ENCODE measurements around the gene AGAP1.

DNA sequence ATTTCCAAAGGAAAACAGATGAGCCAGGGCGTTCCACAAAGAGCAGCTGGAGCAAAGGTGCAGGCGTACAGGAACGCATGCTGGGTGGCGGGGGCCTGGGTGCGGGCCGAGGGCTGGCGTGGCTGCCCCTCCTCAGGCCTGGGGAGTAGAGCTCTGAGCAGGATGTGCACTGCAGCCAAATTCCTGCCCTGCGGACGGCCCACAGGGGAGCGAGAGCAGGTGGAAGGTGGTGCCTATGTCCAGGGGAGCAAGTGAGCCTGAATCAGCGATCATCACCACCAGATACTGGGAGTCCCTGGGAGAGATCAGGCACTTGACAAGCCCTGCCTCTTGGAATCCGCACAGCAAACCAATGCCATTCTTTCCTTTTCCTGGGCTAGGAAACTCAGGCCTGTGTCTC is 568.1 kb downstream of the AGAP1 start:
- TF ChIP-seq CTCF (IDR thresholded peaks at IDR 0.05): no peak
- TF ChIP-seq POLR2A (IDR thresholded peaks at IDR 0.05): no peak
